HEK293 (cell line): ENCODE data around the gene PTPN18.

Experiments used
- GLI4 ChIP-seq: fragments of 450-650 bp; formaldehyde crosslinking; IDR thresholded peaks from 2 replicates; pipeline ENCODE4 v1.5.1; 2016; ENCODE audit warnings: missing biosample characterization, missing genetic modification characterization
- YY1 ChIP-seq: fragments of 450-650 bp; formaldehyde crosslinking; IDR thresholded peaks from 2 replicates; pipeline ENCODE4 v1.5.1; 2018; ENCODE audit warnings: missing biosample characterization, missing genetic modification characterization
- ZBTB17 ChIP-seq: fragments of 450-650 bp; formaldehyde crosslinking; IDR thresholded peaks from 2 replicates; pipeline ENCODE4 v1.5.1; 2016; ENCODE audit warnings: missing biosample characterization, missing genetic modification characterization
- ZBTB48 ChIP-seq: fragments of 450-650 bp; formaldehyde crosslinking; IDR thresholded peaks from 2 replicates; pipeline ENCODE4 v1.5.1; 2016; ENCODE audit warnings: missing biosample characterization, missing genetic modification characterization
- ZNF274 ChIP-seq, 2 experiments: fragments of 200-500 bp in 1 of 2; fragments of 450-650 bp in 1 of 2; sonication (Bioruptor generic) in 1 of 2; formaldehyde crosslinking in 1 of 2; IDR thresholded peaks; 2 replicates each; pipeline versions ENCODE4 v1.5.1 to v1.6.1; 2014 to 2016; ENCODE audit warnings: borderline replicate concordance in 1 of 2, inconsistent platforms in 1 of 2, low read length in 1 of 2, missing biosample characterization in 1 of 2, missing genetic modification characterization in 1 of 2
- ZNF510 ChIP-seq: fragments of 450-650 bp; formaldehyde crosslinking; IDR thresholded peaks from 2 replicates; pipeline ENCODE4 v1.5.1; 2018; ENCODE audit warnings: mild to moderate bottlenecking, missing genetic modification characterization, missing biosample characterization; ENCODE audit not compliant: insufficient replicate concordance
- ZNF664 ChIP-seq: fragments of 450-650 bp; formaldehyde crosslinking; IDR thresholded peaks from 2 replicates; pipeline ENCODE4 v1.5.1; 2016; ENCODE audit warnings: missing biosample characterization, missing genetic modification characterization
- ZNF830 ChIP-seq: fragments of 450-650 bp; IDR thresholded peaks from 2 replicates; pipeline ENCODE4 v1.5.0; 2018; ENCODE audit warnings: missing biosample characterization, missing genetic modification characterization, low read depth, mild to moderate bottlenecking, moderate library complexity
- TF ChIP-seq, protein P1 (sequence below): fragments of 450-650 bp; formaldehyde crosslinking; IDR thresholded peaks from 2 replicates; pipeline ENCODE4 v1.5.1; 2016; ENCODE audit warnings: missing biosample characterization, missing genetic modification characterization, low read depth
- TF ChIP-seq, protein P2 (sequence below): fragments of 450-650 bp; formaldehyde crosslinking; IDR thresholded peaks from 2 replicates; pipeline ENCODE4 v1.5.1; 2016; ENCODE audit warnings: missing biosample characterization, missing genetic modification characterization
- TF ChIP-seq, protein P3 (sequence below): fragments of 450-650 bp; IDR thresholded peaks from 2 replicates; pipeline ENCODE4 v1.5.1; 2018; ENCODE audit warnings: missing biosample characterization, mild to moderate bottlenecking, missing genetic modification characterization
- TF ChIP-seq, protein P4 (sequence below): fragments of 450-650 bp; formaldehyde crosslinking; IDR thresholded peaks from 2 replicates; pipeline ENCODE4 v1.5.1; 2016; ENCODE audit warnings: missing biosample characterization, missing genetic modification characterization

DNA sequence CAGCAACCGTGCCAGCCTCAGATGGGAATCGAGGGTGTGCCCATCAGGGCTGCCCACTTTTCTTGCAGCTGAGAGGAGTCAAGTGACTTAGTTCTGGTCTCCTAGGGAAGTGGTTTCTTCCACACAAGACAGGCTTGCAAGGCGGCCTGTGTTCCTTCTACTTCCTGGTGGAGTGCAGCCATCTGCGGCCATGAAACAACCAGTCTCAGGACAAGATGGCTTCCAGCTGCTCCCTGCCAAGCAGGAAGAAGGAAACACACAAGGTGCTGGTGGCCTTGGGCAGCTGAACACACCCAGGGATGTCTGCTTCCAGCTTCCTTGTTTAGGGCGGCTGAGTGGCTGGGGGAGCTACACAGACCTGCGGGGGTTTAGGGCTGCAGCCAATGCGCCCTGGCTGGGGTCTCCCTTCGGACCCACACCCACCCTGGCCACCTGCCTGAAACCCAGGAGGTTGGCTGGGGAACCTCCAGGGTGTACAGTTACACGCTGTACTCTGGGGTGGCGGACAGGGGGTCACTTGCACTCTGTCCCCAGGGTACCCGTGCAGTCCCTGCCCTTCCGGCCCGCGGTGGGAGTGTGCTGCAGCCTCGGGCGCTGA, 34.7 kb downstream of the PTPN18 start:
- TF ChIP-seq, protein P1, sequence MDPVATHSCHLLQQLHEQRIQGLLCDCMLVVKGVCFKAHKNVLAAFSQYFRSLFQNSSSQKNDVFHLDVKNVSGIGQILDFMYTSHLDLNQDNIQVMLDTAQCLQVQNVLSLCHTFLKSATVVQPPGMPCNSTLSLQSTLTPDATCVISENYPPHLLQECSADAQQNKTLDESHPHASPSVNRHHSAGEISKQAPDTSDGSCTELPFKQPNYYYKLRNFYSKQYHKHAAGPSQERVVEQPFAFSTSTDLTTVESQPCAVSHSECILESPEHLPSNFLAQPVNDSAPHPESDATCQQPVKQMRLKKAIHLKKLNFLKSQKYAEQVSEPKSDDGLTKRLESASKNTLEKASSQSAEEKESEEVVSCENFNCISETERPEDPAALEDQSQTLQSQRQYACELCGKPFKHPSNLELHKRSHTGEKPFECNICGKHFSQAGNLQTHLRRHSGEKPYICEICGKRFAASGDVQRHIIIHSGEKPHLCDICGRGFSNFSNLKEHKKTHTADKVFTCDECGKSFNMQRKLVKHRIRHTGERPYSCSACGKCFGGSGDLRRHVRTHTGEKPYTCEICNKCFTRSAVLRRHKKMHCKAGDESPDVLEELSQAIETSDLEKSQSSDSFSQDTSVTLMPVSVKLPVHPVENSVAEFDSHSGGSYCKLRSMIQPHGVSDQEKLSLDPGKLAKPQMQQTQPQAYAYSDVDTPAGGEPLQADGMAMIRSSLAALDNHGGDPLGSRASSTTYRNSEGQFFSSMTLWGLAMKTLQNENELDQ (tag by site-specific recombination), result no peak
- TF ChIP-seq, protein P2, sequence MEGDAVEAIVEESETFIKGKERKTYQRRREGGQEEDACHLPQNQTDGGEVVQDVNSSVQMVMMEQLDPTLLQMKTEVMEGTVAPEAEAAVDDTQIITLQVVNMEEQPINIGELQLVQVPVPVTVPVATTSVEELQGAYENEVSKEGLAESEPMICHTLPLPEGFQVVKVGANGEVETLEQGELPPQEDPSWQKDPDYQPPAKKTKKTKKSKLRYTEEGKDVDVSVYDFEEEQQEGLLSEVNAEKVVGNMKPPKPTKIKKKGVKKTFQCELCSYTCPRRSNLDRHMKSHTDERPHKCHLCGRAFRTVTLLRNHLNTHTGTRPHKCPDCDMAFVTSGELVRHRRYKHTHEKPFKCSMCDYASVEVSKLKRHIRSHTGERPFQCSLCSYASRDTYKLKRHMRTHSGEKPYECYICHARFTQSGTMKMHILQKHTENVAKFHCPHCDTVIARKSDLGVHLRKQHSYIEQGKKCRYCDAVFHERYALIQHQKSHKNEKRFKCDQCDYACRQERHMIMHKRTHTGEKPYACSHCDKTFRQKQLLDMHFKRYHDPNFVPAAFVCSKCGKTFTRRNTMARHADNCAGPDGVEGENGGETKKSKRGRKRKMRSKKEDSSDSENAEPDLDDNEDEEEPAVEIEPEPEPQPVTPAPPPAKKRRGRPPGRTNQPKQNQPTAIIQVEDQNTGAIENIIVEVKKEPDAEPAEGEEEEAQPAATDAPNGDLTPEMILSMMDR (tag by site-specific recombination), result no peak
- TF ChIP-seq, protein P3, sequence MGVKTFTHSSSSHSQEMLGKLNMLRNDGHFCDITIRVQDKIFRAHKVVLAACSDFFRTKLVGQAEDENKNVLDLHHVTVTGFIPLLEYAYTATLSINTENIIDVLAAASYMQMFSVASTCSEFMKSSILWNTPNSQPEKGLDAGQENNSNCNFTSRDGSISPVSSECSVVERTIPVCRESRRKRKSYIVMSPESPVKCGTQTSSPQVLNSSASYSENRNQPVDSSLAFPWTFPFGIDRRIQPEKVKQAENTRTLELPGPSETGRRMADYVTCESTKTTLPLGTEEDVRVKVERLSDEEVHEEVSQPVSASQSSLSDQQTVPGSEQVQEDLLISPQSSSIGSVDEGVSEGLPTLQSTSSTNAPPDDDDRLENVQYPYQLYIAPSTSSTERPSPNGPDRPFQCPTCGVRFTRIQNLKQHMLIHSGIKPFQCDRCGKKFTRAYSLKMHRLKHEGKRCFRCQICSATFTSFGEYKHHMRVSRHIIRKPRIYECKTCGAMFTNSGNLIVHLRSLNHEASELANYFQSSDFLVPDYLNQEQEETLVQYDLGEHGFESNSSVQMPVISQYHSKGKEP, result no peak
- TF ChIP-seq YY1 (tag by site-specific recombination) (no peak), ZNF830 (tag by site-specific recombination) (no peak), GLI4 (tag by site-specific recombination) (no peak), ZBTB17 (tag by site-specific recombination) (no peak), ZBTB48 (no peak), ZNF510 (no peak), ZNF664 (tag by site-specific recombination) (no peak), ZNF274 (IDR thresholded peaks at IDR 0.05; ENCODE audit: low read length) (no peak), ZNF274 (tag by site-specific recombination; IDR thresholded peaks at IDR 0.05; ENCODE audit: borderline replicate concordance) (no peak)
- TF ChIP-seq, protein P4, sequence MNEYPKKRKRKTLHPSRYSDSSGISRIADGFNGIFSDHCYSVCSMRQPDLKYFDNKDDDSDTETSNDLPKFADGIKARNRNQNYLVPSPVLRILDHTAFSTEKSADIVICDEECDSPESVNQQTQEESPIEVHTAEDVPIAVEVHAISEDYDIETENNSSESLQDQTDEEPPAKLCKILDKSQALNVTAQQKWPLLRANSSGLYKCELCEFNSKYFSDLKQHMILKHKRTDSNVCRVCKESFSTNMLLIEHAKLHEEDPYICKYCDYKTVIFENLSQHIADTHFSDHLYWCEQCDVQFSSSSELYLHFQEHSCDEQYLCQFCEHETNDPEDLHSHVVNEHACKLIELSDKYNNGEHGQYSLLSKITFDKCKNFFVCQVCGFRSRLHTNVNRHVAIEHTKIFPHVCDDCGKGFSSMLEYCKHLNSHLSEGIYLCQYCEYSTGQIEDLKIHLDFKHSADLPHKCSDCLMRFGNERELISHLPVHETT, result no peak
